ENCODE results near the gene CEBPE. TPM values are rescaled to one million over a fixed set of nuclear protein-coding genes. Genes with fewer than 3 reads are reported as not detected.

The CEBPE gene
- total and polyA plus RNA-seq, 2 experiments from 2014 or later: not detected

GRCh38 chr14:23089498-23090253, 29.4 kb downstream of the CEBPE start:
- H3K27ac ChIP-seq: no peak overlapping the region
- TF ChIP-seq, protein P1, sequence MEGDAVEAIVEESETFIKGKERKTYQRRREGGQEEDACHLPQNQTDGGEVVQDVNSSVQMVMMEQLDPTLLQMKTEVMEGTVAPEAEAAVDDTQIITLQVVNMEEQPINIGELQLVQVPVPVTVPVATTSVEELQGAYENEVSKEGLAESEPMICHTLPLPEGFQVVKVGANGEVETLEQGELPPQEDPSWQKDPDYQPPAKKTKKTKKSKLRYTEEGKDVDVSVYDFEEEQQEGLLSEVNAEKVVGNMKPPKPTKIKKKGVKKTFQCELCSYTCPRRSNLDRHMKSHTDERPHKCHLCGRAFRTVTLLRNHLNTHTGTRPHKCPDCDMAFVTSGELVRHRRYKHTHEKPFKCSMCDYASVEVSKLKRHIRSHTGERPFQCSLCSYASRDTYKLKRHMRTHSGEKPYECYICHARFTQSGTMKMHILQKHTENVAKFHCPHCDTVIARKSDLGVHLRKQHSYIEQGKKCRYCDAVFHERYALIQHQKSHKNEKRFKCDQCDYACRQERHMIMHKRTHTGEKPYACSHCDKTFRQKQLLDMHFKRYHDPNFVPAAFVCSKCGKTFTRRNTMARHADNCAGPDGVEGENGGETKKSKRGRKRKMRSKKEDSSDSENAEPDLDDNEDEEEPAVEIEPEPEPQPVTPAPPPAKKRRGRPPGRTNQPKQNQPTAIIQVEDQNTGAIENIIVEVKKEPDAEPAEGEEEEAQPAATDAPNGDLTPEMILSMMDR (IDR thresholded peaks at IDR 0.05; ENCODE audit: low read depth, low read length): no peak
- H3K27me3 ChIP-seq: no peaks in the 10 kb centered on the region
- H3K4me1 ChIP-seq (ENCODE audit: low read depth): peaks cover 9% of the 10 kb centered on the region
- no peaks in the 10 kb centered on the region for H3K9me3 ChIP-seq (ENCODE audit: low read depth)
- no peak overlapping the region for H3K4me3 ChIP-seq
- peaks cover 73% of the 10 kb centered on the region for H3K36me3 ChIP-seq
- no peak for DNase-seq (ENCODE audit: low read depth in 1 of 2, low spot score in 1 of 2)

DNA sequence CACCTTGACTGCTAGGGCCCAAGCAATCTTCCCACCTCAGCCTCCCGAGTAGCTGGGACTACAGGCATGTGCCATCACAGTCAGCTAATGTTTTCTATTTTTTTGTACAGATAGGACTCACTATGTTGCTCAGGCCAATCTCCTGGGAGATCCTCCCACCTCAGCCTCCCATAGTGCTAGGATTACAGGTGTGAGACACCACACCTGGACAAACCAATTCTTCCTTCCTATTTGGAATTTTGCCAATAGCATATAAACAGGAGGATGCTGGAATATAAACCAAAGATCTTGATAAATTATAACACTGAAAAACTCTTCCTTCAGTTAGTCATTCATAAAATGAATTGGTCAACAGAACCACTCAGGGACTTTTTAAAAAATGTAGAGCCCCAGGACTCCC, 32.5 kb downstream of the CEBPE start:
- H3K27me3 ChIP-seq: no peaks in the 10 kb centered on the region
- H3K4me3 ChIP-seq: no peak overlapping the region
- H3K4me1 ChIP-seq (ENCODE audit: low read depth): no peaks in the 10 kb centered on the region
- no peak for DNase-seq (ENCODE audit: low read depth in 1 of 2, low spot score in 1 of 2)
- no peak overlapping the region for H3K27ac ChIP-seq
- no peaks in the 10 kb centered on the region for H3K9me3 ChIP-seq (ENCODE audit: low read depth)
- H3K36me3 ChIP-seq: peaks cover 75% of the 10 kb centered on the region
- TF ChIP-seq, protein P1 (IDR thresholded peaks at IDR 0.05; ENCODE audit: low read depth, low read length): no peak

GRCh38 chr14:23085458-23085857, 33.6 kb downstream of the CEBPE start:
- DNase-seq (ENCODE audit: low read depth in 1 of 2, low spot score in 1 of 2): peak in 1 of 2 donors; percentile 32
- Histone ChIP-seq H3K9me3 (ENCODE audit: low read depth) (no peaks in the 10 kb centered on the region), H3K27ac (no peak overlapping the region), H3K4me3 (no peak overlapping the region), H3K27me3 (no peaks in the 10 kb centered on the region), H3K4me1 (ENCODE audit: low read depth) (no peaks in the 10 kb centered on the region), H3K36me3 (peaks cover 85% of the 10 kb centered on the region)
- TF ChIP-seq, protein P1 (IDR thresholded peaks at IDR 0.05; ENCODE audit: low read depth, low read length): no peak

- no peak overlapping the region for H3K27ac ChIP-seq
- DNase-seq (ENCODE audit: low read depth in 1 of 2, low spot score in 1 of 2): no peak
- H3K4me3 ChIP-seq: no peak overlapping the region
- no peaks in the 10 kb centered on the region for H3K9me3 ChIP-seq (ENCODE audit: low read depth)
- H3K4me1 ChIP-seq (ENCODE audit: low read depth): no peaks in the 10 kb centered on the region
- TF ChIP-seq, protein P1 (IDR thresholded peaks at IDR 0.05; ENCODE audit: low read depth, low read length): no peak
- peaks cover 84% of the 10 kb centered on the region for H3K36me3 ChIP-seq
- no peaks in the 10 kb centered on the region for H3K27me3 ChIP-seq
These were observed 38.6 kb downstream of the CEBPE start for GRCh38 chr14:23080474-23080873.

DNA sequence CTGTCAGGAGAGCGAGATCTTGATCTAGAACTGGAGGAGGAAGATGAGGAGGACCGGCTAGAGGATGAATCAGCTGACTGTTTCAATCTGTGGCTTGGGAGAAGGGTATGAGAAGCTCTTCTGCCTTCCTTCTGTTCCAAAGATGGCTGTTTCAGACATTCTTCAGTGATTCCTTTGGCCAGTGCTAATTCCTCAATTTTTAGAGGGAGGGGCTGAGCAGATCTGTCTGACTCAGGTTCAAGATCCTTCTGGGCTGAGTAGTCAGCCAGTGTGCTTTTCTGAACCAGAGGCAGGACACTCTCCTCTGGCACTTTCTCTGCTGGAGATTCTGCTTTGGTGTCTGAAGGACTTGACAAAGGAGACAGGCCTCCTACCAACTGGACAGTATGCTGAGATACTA, 39.3 kb downstream of the CEBPE start:
- peaks cover 80% of the 10 kb centered on the region for H3K36me3 ChIP-seq
- H3K4me3 ChIP-seq: no peak overlapping the region
- H3K9me3 ChIP-seq (ENCODE audit: low read depth): no peaks in the 10 kb centered on the region
- DNase-seq (ENCODE audit: low read depth in 1 of 2, low spot score in 1 of 2): no peak
- no peak overlapping the region for H3K27ac ChIP-seq
- H3K27me3 ChIP-seq: no peaks in the 10 kb centered on the region
- H3K4me1 ChIP-seq (ENCODE audit: low read depth): no peaks in the 10 kb centered on the region
- TF ChIP-seq, protein P1 (IDR thresholded peaks at IDR 0.05; ENCODE audit: low read depth, low read length): no peak
